C4-2B (cell line): ENCODE measurements around the gene KCNIP1.

ENCODE experiments used
- H3K27ac ChIP-seq: fragments of 450-650 bp; 2 replicates; pipeline ENCODE4 v1.5.1; 2017
- ZFX ChIP-seq: fragments of 450-650 bp; IDR thresholded peaks from 2 replicates; pipeline ENCODE4 v1.6.1; 2017
- TF ChIP-seq, protein P1 (sequence below): fragments of 450-650 bp; conservative IDR thresholded peaks from 2 replicates; pipeline ENCODE4 v1.5.1; 2017; ENCODE audit warnings: mild to moderate bottlenecking

Gene KCNIP1

DNA sequence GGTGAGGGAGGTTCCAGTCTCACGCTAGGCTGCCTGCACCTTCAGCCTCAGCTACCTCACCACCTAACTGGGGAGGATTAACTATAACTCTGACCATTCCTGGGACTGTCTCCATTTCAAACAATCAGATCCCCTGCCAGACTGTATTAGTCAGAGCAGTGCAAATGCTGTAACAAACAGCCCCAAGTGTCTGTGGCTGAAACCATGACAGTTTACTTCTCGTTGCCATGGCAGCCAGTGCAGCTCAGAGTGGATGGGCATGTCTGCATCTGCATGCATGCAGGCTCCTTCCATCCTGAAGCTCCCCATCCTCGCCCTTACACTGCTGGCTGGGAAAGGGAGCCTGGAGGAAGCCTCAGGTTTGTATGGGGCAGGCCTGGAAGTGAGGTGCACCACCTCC lies 86.7 kb downstream of the KCNIP1 start:
- H3K27ac ChIP-seq = no peak overlapping the region
- TF ChIP-seq, protein P1, sequence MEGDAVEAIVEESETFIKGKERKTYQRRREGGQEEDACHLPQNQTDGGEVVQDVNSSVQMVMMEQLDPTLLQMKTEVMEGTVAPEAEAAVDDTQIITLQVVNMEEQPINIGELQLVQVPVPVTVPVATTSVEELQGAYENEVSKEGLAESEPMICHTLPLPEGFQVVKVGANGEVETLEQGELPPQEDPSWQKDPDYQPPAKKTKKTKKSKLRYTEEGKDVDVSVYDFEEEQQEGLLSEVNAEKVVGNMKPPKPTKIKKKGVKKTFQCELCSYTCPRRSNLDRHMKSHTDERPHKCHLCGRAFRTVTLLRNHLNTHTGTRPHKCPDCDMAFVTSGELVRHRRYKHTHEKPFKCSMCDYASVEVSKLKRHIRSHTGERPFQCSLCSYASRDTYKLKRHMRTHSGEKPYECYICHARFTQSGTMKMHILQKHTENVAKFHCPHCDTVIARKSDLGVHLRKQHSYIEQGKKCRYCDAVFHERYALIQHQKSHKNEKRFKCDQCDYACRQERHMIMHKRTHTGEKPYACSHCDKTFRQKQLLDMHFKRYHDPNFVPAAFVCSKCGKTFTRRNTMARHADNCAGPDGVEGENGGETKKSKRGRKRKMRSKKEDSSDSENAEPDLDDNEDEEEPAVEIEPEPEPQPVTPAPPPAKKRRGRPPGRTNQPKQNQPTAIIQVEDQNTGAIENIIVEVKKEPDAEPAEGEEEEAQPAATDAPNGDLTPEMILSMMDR = no peak
- TF ChIP-seq ZFX = no peak

DNA sequence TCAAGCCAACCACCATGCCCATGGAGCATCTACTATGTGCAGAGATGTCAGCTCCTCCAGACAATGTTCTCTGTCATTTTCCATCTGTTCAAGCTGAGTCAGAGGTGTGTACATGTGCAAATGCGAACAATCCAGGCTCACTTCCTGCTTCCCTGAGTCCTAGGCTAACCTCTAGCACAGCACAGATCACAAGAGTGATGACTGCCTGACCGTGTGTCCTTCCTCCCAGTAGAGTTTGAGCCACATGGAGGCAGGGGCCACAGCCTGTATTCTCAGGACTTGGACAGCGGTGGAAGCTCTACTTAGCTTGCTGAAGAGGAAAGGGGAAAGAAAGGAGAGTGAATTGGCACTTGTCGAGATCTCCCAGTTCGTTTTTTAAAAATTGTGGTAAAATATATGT lies 87.2 kb downstream of the KCNIP1 start:
- H3K27ac ChIP-seq = no peak overlapping the region
- no peak for TF ChIP-seq ZFX
- TF ChIP-seq, protein P1 = no peak

DNA sequence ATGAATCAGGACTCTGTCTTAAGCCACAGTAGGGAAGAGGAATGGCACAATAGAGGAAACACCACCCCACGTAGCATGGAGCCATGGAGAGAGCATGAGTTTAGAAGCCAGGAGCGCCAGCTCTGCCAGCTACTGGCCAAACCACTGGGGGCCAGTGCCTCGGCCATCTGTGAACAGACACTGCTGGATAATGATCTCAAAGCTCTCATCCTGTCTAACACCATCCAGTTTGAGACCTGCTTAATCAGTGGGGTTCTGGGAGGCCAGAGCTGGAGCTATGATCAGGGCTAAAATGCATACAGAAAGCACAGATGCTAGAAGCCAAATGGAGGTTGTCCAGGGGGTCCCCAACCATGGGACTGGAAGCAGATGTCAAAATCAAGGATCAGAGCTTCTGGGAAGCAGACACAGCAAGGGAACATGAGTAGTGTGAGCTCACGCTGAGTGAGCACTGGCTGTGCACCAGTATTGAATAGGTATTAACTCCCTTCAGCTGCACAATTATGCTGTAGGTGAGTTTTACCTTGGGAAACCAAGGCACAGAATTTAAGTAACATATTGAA lies 92.7 kb downstream of the KCNIP1 start:
- no peak overlapping the region for H3K27ac ChIP-seq
- TF ChIP-seq ZFX = no peak
- TF ChIP-seq, protein P1 = no peak

DNA sequence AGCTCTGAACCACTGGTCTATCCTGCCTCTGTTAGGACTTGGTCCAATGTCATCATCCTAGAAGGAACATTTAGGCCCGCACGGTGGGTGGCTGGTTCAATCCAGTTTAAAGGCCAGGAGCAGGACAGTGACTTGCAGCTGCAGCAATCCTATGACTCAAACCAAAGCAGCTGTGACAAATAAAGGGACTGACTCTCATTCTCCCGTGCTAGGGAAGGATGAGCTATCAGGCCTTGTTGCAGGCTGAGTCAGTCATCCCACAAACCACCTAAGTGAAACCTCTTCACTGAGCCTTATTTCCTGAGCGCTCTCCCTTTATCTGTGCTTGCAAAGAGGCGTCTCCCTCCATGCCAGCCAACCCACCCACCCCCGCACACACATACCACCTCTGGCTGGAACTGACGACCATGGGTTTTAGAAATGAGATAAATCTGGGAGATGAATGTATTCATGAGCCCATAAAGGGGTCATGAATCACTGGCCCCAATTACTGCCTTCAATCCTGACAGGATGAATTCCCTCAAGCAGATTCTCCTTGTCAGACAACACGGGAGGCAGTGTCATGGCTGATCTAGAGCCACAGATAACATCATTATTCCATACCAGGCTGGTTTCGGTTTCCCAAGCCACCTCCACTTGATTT lies 93.4 kb downstream of the KCNIP1 start:
- TF ChIP-seq, protein P1 = no peak
- no peak for TF ChIP-seq ZFX

DNA sequence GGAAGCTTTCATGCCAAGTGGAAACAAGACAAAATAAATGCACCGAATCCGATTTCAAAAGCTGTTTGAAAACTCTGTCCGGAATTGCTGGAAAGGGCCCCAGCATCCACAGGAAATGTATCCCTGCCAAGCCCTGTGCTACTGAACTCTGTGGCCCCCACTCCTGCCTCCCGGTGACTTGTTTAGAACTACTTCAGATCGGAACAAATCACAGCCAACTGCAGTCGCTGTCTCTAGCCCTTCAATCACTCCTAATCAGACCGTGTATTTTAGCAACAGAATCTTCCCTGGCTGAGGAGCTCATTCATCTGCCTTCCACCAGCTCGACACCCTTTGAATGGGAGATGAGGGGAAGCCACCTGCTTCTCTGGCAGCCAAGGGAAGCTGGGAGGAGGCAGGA lies 94.1 kb downstream of the KCNIP1 start:
- H3K27ac ChIP-seq = no peak overlapping the region
- TF ChIP-seq, protein P1 = no peak
- no peak for TF ChIP-seq ZFX

More for the DNA sequence above, 93.4 kb downstream of the KCNIP1 start:
- H3K27ac ChIP-seq = no peak overlapping the region

DNA sequence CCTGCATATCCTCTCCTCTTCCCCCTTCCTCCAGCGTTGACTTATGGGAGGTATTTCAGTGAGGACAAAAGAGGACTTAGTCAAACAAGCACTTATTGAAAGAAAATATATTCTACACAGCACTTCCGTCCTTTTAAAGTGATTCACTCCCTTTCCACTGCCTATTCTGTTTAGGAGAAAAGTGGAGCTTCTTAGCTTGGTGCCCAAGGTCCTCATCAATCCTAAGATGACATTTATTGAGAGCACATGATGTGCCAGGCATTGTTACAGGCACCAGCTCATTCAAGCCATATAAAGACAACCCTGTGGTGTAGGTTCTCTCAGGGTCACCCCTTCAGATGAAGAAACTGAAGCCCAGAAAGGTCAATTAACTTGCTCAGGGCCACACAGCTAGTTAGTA lies 95.9 kb downstream of the KCNIP1 start:
- no peak for TF ChIP-seq ZFX
- TF ChIP-seq, protein P1 = no peak
- no peak overlapping the region for H3K27ac ChIP-seq

DNA sequence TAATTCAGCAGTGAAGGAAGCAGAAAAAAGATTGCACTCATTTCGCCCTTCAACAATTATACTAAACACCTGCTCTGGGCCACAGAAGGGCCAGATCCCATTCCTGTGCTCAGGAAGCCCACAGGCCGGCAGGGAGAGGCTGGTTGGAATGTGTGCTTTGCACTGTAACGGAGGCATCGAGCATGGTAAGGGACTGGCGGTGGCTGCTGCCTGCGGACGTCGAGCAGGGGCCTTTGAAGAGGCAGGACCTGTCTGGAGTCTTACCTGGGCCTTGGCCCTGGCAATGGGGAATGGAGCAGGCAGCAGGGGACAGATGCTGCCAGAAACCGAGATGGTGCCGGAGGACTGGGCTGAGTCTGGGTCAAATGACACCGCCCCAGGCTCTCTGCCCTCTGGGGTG lies 97.8 kb downstream of the KCNIP1 start:
- no peak for TF ChIP-seq ZFX
- TF ChIP-seq, protein P1 = no peak

More for the DNA sequence above, 97.8 kb downstream of the KCNIP1 start:
- no peak overlapping the region for H3K27ac ChIP-seq
